ENCODE measurements around the gene PADI2. TPM values are rescaled to one million over a fixed set of nuclear protein-coding genes. Genes with fewer than 3 reads are reported as not detected.

PADI2 gene
- polyA plus RNA-seq, 3 donors, result 2.3 to 2.6 (median 2.6) TPM

GRCh38 chr1:17028662-17029188 is 90.5 kb downstream of the PADI2 start:
- no peak for DNase-seq (ENCODE audit: low read depth in 3 of 3, low spot score in 2 of 3)

- no peak for DNase-seq (ENCODE audit: low read depth in 3 of 3, low spot score in 2 of 3)
These were observed 91.4 kb downstream of the PADI2 start for GRCh38 chr1:17027900-17028299.

GRCh38 chr1:17027403-17027802 is 91.8 kb downstream of the PADI2 start:
- no peak for DNase-seq (ENCODE audit: low read depth in 3 of 3, low spot score in 2 of 3)

- no peak for DNase-seq (ENCODE audit: low read depth in 3 of 3, low spot score in 2 of 3)
These were observed 94.5 kb downstream of the PADI2 start for GRCh38 chr1:17024721-17025120.

GRCh38 chr1:17023573-17023972 is 95.7 kb downstream of the PADI2 start:
- no peak for DNase-seq (ENCODE audit: low read depth in 3 of 3, low spot score in 2 of 3)

GRCh38 chr1:17023102-17023501 is 96.1 kb downstream of the PADI2 start:
- DNase-seq (ENCODE audit: low read depth in 3 of 3, low spot score in 2 of 3), result no peak

- no peak for DNase-seq (ENCODE audit: low read depth in 3 of 3, low spot score in 2 of 3)
These were observed 97.4 kb downstream of the PADI2 start for GRCh38 chr1:17021896-17022295.

GRCh38 chr1:17020502-17020901 is 98.7 kb downstream of the PADI2 start:
- DNase-seq (ENCODE audit: low read depth in 3 of 3, low spot score in 2 of 3), result no peak

GRCh38 chr1:17018849-17019248 is 100.4 kb downstream of the PADI2 start:
- DNase-seq (ENCODE audit: low read depth in 3 of 3, low spot score in 2 of 3), result no peak

GRCh38 chr1:17017435-17017834 is 101.8 kb downstream of the PADI2 start:
- no peak for DNase-seq (ENCODE audit: low read depth in 3 of 3, low spot score in 2 of 3)

Other genes with a start within 250 kb of the PADI2 start
- gene RNU1-2, start 223.5 kb downstream of the PADI2 start, polyA plus RNA-seq (ENCODE audit: insufficient read length in 3 of 3), result not detected
- gene CROCC, start 197.5 kb downstream of the PADI2 start, polyA plus RNA-seq (ENCODE audit: insufficient read length in 3 of 3), result 10 to 100 TPM; 21.4 to 27.8 (median 25.0) TPM
- gene MFAP2, start 138.8 kb downstream of the PADI2 start, polyA plus RNA-seq (ENCODE audit: insufficient read length in 3 of 3), result 100 to 1,000 TPM; 182 to 186 (median 184) TPM
- gene ATP13A2, start 107.5 kb downstream of the PADI2 start, polyA plus RNA-seq (ENCODE audit: insufficient read length in 3 of 3), result 10 to 100 TPM; 26.3 to 30.4 (median 30.0) TPM
- 100 to 1,000 TPM; 173 to 191 (median 180) TPM for gene SDHB, start 65.4 kb downstream of the PADI2 start, polyA plus RNA-seq (ENCODE audit: insufficient read length in 3 of 3)
- gene PADI1, start 85.7 kb upstream of the PADI2 start, polyA plus RNA-seq (ENCODE audit: insufficient read length in 3 of 3), result under 1 TPM in 1 of 3 donors, not detected in 2; 0.04 TPM
- gene PADI3, start 129.6 kb upstream of the PADI2 start, polyA plus RNA-seq (ENCODE audit: insufficient read length in 3 of 3), result under 1 TPM in 2 of 3 donors, not detected in 1; 0.06 to 0.25 TPM
- under 1 TPM; 0.29 to 0.89 (median 0.50) TPM for gene PADI4, start 188.7 kb upstream of the PADI2 start, polyA plus RNA-seq (ENCODE audit: insufficient read length in 3 of 3)